Gastroesophageal sphincter (tissue), 4 donors: ENCODE data around the gene MACO1. TPM values are rescaled to one million over a fixed set of nuclear protein-coding genes. Genes with fewer than 3 reads are reported as not detected.

Source experiments
- ATAC-seq: fragments of 150-250 bp; one replicate; pipeline ENCODE4 v1.9.1; 2016; ENCODE audit warnings: mild to moderate bottlenecking, moderate library complexity
- H3K27ac ChIP-seq, 4 donors: fragments of 200-600 bp; sonication (generic) in 3 of 4; 1 replicate in 3 of 4; 2 replicates in 1 of 4; pipeline ENCODE4 v1.5.1; 2016 to 2019
- H3K27me3 ChIP-seq: fragments of 200-600 bp; sonication (generic); one replicate; pipeline ENCODE4 v1.5.1; 2019
- H3K36me3 ChIP-seq, 2 donors: fragments of 200-600 bp; sonication (generic); one replicate each; pipeline ENCODE4 v1.5.1; 2019; ENCODE audit warnings: control low read depth in 1 of 2
- H3K4me1 ChIP-seq, 3 donors: fragments of 200-600 bp; sonication (generic); 1 replicate in 2 of 3; 2 replicates in 1 of 3; pipeline ENCODE4 v1.5.1; 2016 to 2019; ENCODE audit warnings: control low read depth in 2 of 3
- H3K4me3 ChIP-seq, 2 donors: fragments of 200-600 bp; sonication (generic); one replicate each; pipeline ENCODE4 v1.5.1; 2019; ENCODE audit warnings: mild to moderate bottlenecking in 1 of 2, moderate library complexity in 1 of 2
- H3K9me3 ChIP-seq, 3 donors: fragments of 200-600 bp; sonication (generic); one replicate each; pipeline ENCODE4 v1.5.1; 2017 to 2019; ENCODE audit warnings: control low read depth in 2 of 3
- CTCF ChIP-seq, 4 experiments: fragments of 200-600 bp in 2 of 4; fragments of 450-650 bp in 2 of 4; sonication (generic) in 1 of 4; IDR thresholded peaks; one replicate each; pipeline ENCODE4 v1.5.1; 2017 to 2019; ENCODE audit warnings: antibody characterized with exemption in 4 of 4, mild to moderate bottlenecking in 2 of 4, moderate library complexity in 2 of 4
- EP300 ChIP-seq: sonication (generic); formaldehyde crosslinking; IDR thresholded peaks from one replicate; pipeline ENCODE4 v1.6.1; 2017; ENCODE audit warnings: antibody characterized with exemption, mild to moderate bottlenecking
- POLR2A ChIP-seq, 2 donors: fragments of 450-650 bp; IDR thresholded peaks; one replicate each; pipeline ENCODE4 v1.6.1; 2017; ENCODE audit warnings: antibody characterized with exemption in 2 of 2, mild to moderate bottlenecking in 2 of 2, moderate library complexity in 1 of 2
- POLR2AphosphoS5 ChIP-seq: sonication (generic); formaldehyde crosslinking; IDR thresholded peaks from one replicate; pipeline ENCODE4 v1.6.1; 2017; ENCODE audit warnings: antibody characterized with exemption
- WGBS, 2 donors: methylation state at CpG; one replicate each; pipeline ENCODE4 v1.1.5; 2018; ENCODE audit warnings: low coverage in 1 of 2; 5-methylcytosine and 5-hydroxymethylcytosine counted together
- total RNA-seq, 4 donors: library from RNA; depleted of rRNA; stranded (reverse); fragments of >200 nt; gene quantifications; one replicate each; pipeline ENCODE4 v1.1.0, GENCODE V29; 2016

The MACO1 gene
- total RNA-seq, 4 donors from 2014 or later = 15.5 to 24.5 (median 19.0) TPM

GRCh38 chr1:25529518-25530185 is 99.0 kb downstream of the MACO1 start:
- H3K9me3 ChIP-seq = peaks cover 0 to 11% (median 0%) of the 10 kb centered on the region in 3 donors
- no peaks in the 10 kb centered on the region for H3K36me3 ChIP-seq
- H3K4me1 ChIP-seq = no peaks in the 10 kb centered on the region
- no peak overlapping the region for H3K4me3 ChIP-seq
- ATAC-seq = no peak
- no peaks in the 10 kb centered on the region for H3K27me3 ChIP-seq
- TF ChIP-seq POLR2A (IDR thresholded peaks at IDR 0.05) (no peak), POLR2AphosphoS5 (no peak)
- no peak overlapping the region for H3K27ac ChIP-seq
- WGBS, 2 donors = 60 to 86% methylated on average over 2 to 9 of the region's 18 CpGs

- no peak for ATAC-seq
- Histone ChIP-seq H3K4me1 (no peaks in the 10 kb centered on the region), H3K9me3 (peaks cover 0 to 5% (median 0%) of the 10 kb centered on the region in 3 donors), H3K36me3 (no peaks in the 10 kb centered on the region), H3K27me3 (no peaks in the 10 kb centered on the region), H3K4me3 (no peak overlapping the region), H3K27ac (no peak overlapping the region)
- 88 to 89% methylated on average over 5 to 7 of the region's 22 CpGs for WGBS, 2 donors
- no peak for TF ChIP-seq POLR2A (IDR thresholded peaks at IDR 0.05)
Measured at GRCh38 chr1:25530186-25531081, 99.7 kb downstream of the MACO1 start.

- Histone ChIP-seq H3K36me3 (no peaks in the 10 kb centered on the region), H3K9me3 (no peaks in the 10 kb centered on the region), H3K27ac (no peak overlapping the region), H3K4me3 (no peak overlapping the region), H3K27me3 (no peaks in the 10 kb centered on the region), H3K4me1 (no peaks in the 10 kb centered on the region)
- TF ChIP-seq POLR2A (IDR thresholded peaks at IDR 0.05) (no peak), POLR2AphosphoS5 (no peak), EP300 (no peak), CTCF (IDR thresholded peaks at IDR 0.05) (no peak)
- no peak for ATAC-seq
- 57 to 80% methylated on average over 2 to 4 of the region's 11 CpGs for WGBS, 2 donors
Measured at GRCh38 chr1:25531082-25531461, 100.4 kb downstream of the MACO1 start.

GRCh38 chr1:25532970-25533369 is 102.3 kb downstream of the MACO1 start:
- Histone ChIP-seq H3K36me3 (no peaks in the 10 kb centered on the region), H3K9me3 (no peaks in the 10 kb centered on the region), H3K27ac (no peak overlapping the region), H3K27me3 (no peaks in the 10 kb centered on the region), H3K4me1 (no peaks in the 10 kb centered on the region), H3K4me3 (no peak overlapping the region)
- TF ChIP-seq POLR2A (IDR thresholded peaks at IDR 0.05) (no peak), CTCF (IDR thresholded peaks at IDR 0.05) (no peak), POLR2AphosphoS5 (no peak), EP300 (no peak)
- ATAC-seq = no peak
- 72 to 91% methylated on average over 1 to 3 of the region's 3 CpGs for WGBS, 2 donors

GRCh38 chr1:25533775-25534409 is 103.2 kb downstream of the MACO1 start:
- H3K27me3 ChIP-seq = no peaks in the 10 kb centered on the region
- H3K9me3 ChIP-seq = no peaks in the 10 kb centered on the region
- ATAC-seq = no peak
- TF ChIP-seq POLR2AphosphoS5 (no peak), CTCF (IDR thresholded peaks at IDR 0.05) (no peak), POLR2A (IDR thresholded peaks at IDR 0.05) (no peak), EP300 (no peak)
- 73 to 80% methylated on average over 1 to 2 of the region's 9 CpGs for WGBS, 2 donors
- H3K4me3 ChIP-seq = no peak overlapping the region
- H3K4me1 ChIP-seq = no peaks in the 10 kb centered on the region
- H3K36me3 ChIP-seq = no peaks in the 10 kb centered on the region
- no peak overlapping the region for H3K27ac ChIP-seq
